GM18870 (cell line): ENCODE results near the gene SAMMSON.

ENCODE experiments used
- ATAC-seq: cut with Tn5 transposase; IDR thresholded peaks from one replicate; pipeline ENCODE4 v1.9.1; 2021; ENCODE audit warnings: moderate library complexity; ENCODE audit not compliant: unreplicated experiment

Gene SAMMSON

GRCh38 chr3:70085613-70086012 lies 86.1 kb downstream of the SAMMSON start:
- no peak for ATAC-seq

GRCh38 chr3:70086336-70086735 lies 86.8 kb downstream of the SAMMSON start:
- no peak for ATAC-seq

GRCh38 chr3:70090322-70090913 lies 90.9 kb downstream of the SAMMSON start:
- ATAC-seq: no peak

GRCh38 chr3:70094197-70094596 lies 94.7 kb downstream of the SAMMSON start:
- ATAC-seq: no peak

- ATAC-seq: no peak
Observed at GRCh38 chr3:70095260-70095659, 95.7 kb downstream of the SAMMSON start.

GRCh38 chr3:70096376-70097066 lies 97.0 kb downstream of the SAMMSON start:
- peak; percentile 99 for ATAC-seq

- ATAC-seq: no peak
Observed at GRCh38 chr3:70097084-70097483, 97.6 kb downstream of the SAMMSON start.

GRCh38 chr3:70108072-70108471 lies 108.5 kb downstream of the SAMMSON start:
- peak; percentile 53 for ATAC-seq

GRCh38 chr3:70108546-70108945 lies 109.0 kb downstream of the SAMMSON start:
- no peak for ATAC-seq

- no peak for ATAC-seq
Observed at GRCh38 chr3:70110066-70110465, 110.5 kb downstream of the SAMMSON start.

GRCh38 chr3:70111411-70111810 lies 111.9 kb downstream of the SAMMSON start:
- ATAC-seq: no peak

GRCh38 chr3:70112751-70113150 lies 113.2 kb downstream of the SAMMSON start:
- ATAC-seq: no peak

GRCh38 chr3:70114431-70114830 lies 114.9 kb downstream of the SAMMSON start:
- no peak for ATAC-seq

GRCh38 chr3:70119879-70120278 lies 120.3 kb downstream of the SAMMSON start:
- ATAC-seq: no peak
